ENCODE measurements around the gene SLC5A11.
"Not testable (repeated sequence)": the region's sequence is repeated elsewhere in the genome, so short reads cannot be mapped to it uniquely, and the experiment has no call there.

Gene SLC5A11

DNA sequence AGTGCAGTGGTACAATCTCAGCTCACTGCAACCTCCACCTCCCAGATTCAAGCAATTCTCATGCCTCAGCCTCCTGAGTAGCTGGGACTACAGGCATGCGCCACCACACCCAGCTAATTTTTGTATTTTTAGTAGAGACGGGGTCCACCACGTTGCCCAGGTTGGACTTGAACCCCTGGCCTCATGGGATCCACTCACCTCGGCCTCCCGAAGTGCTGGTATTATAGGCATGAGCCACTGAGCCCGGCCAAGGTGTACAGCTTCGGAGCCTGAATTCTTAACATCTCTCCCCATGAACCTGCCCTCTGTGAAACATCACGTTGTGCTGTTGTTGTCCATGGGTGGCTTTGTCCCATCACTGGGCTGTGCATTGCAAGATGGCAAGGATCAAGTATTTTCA, 11.1 kb downstream of the SLC5A11 start:
- not testable (repeated sequence) for DNase-seq (ENCODE audit: low read depth in 2 of 2)

DNA sequence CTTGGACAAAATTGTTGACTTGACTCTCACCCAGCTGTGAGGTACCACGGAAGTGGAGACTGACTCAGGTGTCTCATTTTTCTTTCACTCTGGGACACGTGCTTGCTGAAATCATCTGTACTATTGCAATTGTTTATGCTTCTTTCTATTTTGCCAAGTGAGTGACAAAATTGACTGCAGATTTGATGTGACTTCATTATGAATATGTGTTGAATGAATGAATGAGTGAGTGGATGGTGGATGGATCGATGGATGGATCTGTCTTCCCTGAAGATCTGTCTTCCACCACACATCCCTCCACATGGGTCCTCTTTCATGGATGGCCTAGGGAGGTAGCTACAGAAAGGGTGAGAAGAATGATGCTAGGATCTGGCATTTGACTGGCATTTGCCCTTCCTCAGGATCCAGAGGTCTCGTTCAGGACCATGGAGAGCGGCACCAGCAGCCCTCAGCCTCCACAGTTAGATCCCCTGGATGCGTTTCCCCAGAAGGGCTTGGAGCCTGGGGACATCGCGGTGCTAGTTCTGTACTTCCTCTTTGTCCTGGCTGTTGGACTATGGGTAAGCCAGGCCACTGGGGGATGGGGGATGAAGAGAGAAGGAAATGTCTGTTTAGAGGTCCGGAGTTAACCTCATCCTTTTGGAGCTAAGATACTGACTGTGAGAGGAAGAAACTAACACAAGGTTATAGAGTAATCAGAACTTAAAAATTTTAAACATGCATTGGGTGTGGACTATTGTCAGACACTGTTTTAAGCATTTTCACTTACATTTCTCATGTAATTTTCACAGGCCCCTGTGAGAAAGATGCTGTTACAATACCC, 12.7 kb downstream of the SLC5A11 start:
- DNase-seq (ENCODE audit: low read depth in 2 of 2): peak; percentile 34 to 47

- no peak for DNase-seq (ENCODE audit: low read depth in 2 of 2)
These were observed 15.7 kb downstream of the SLC5A11 start for GRCh38 chr16:24861461-24861860.

- no peak for DNase-seq (ENCODE audit: low read depth in 2 of 2)
These were observed 18.0 kb downstream of the SLC5A11 start for GRCh38 chr16:24863582-24864437.

GRCh38 chr16:24869033-24869432, 23.3 kb downstream of the SLC5A11 start:
- no peak for DNase-seq (ENCODE audit: low read depth in 2 of 2)

DNA sequence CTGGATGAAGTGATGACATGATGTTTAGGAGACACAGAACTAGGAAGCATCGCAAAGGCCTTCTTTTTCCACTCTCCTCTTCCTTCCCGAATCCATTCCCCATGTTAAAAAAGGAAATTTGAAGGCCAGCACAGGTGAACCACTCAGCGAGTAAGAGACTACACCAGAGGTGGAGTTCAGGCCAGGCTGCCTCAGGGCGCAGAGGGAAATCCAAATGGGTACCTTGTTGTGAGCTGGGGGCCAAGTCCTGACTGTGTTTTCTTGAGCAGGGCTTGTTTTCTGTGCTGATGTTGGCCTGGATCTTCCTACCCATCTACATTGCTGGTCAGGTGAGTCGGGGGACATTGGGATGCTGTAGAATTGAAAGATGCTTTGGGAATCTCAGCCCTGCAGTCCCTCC, 26.1 kb downstream of the SLC5A11 start:
- DNase-seq (ENCODE audit: low read depth in 2 of 2): no peak

- DNase-seq (ENCODE audit: low read depth in 2 of 2): no peak
These were observed 27.3 kb downstream of the SLC5A11 start for GRCh38 chr16:24873028-24873427.

DNA sequence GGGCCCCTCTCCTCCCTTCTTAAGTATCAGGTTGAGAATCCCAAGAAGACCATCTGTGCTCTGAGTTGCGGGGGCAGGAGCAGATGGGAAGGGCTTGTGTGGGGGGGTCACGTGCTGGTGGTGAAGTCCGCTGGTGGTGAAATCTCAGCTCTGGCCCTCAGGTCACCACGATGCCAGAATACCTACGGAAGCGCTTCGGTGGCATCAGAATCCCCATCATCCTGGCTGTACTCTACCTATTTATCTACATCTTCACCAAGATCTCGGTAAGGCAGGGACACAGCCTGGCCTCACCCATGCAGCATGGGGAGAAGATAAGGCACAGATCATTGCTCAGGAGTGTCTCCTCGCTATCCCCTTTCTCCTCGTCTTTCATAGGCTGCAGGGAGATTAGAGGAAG, 29.7 kb downstream of the SLC5A11 start:
- DNase-seq (ENCODE audit: low read depth in 2 of 2): no peak

GRCh38 chr16:24876231-24876630, 30.5 kb downstream of the SLC5A11 start:
- no peak for DNase-seq (ENCODE audit: low read depth in 2 of 2)

DNA sequence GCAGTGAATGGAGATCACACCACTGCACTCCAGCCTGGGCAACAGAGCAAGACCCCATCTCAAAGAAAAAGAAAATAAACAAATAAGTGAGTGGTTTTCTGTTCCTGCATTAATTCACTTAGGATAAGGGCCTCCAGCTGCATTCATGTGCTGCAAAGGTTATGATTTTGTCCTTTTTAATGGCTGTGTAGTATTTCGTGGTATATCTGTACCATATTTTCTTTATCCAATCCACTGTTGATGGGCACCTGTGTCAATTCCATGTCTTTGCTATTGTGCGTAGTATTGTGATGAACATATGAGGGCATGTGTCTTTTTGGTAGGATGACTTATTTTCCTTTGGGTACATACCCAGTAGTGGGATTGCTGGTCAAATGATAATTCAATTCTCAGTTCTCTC, 33.9 kb downstream of the SLC5A11 start:
- DNase-seq (ENCODE audit: low read depth in 2 of 2): no peak

DNA sequence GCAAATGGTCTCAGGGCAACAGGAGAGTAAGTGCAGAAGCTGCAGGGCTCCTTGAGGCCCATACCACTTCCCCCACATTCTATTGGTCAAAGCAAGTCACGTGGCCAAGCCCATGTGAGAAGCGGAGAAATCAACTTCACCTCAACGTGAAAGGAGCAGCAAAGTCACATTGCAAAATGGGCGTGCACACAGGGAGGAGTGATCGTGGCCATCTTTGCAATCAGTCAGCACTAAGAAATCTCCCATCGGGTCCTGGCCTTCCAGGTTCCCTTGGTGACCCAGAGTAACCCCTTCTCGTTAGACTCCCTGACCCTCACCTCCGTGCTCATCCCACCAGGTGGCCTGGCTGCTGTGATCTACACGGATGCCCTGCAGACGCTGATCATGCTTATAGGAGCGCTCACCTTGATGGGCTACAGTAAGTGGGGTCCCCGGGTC, 38.0 kb downstream of the SLC5A11 start:
- DNase-seq (ENCODE audit: low read depth in 2 of 2): no peak

DNA sequence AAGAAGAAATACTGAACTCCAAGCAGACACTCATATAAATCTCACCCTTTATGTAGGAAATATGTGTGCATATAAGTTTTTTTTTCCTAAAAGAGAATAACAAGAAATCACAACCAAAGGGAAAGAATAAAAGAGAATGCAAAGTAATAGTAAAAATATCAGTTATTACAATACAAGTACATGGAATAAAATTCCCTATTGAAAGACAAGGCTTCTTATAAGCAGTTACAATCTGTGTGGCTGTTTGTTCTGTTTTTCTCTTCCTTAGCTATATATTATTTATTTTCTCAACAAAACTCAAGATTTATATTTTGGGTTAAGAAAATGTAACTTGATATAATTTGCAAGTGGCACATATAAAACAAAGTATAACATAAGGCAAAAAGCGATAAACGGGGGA, 41.7 kb downstream of the SLC5A11 start:
- no peak for DNase-seq (ENCODE audit: low read depth in 2 of 2)

DNA sequence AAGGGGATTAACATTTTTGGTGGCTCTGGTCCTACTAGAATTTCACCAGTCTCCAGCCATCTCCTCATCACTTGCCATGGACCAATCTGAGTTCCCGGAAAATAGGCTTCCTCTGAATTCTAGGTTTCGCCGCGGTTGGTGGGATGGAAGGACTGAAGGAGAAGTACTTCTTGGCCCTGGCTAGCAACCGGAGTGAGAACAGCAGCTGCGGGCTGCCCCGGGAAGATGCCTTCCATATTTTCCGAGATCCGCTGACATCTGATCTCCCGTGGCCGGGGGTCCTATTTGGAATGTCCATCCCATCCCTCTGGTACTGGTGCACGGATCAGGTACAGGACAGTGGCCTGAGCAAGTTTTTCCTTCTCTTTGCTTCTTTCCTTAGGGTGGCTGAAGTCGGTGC, 45.0 kb downstream of the SLC5A11 start:
- DNase-seq (ENCODE audit: low read depth in 2 of 2): no peak

DNA sequence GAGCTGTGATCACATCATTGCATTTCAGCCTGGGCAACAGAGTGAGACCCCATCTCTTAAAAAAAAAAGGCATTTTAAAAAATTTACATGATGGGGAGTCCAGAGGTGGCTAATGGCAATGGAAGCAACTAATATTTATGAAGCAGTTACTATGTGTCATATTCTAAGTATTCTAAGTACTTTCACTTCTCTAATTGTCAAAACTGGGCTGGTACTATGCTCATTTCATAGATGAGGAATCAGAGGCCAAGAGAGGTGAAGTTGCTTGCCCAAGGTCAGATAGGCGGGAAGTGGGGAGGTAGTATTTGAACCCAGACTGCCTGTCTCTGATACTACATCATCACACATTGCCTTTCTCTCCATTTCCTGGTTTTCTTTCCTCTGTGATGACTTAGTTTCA, 50.7 kb downstream of the SLC5A11 start:
- DNase-seq (ENCODE audit: low read depth in 2 of 2): no peak

- DNase-seq (ENCODE audit: low read depth in 2 of 2): not testable (repeated sequence)
These were observed 51.8 kb downstream of the SLC5A11 start for GRCh38 chr16:24897522-24897921.

- no peak for DNase-seq (ENCODE audit: low read depth in 2 of 2)
These were observed 54.5 kb downstream of the SLC5A11 start for GRCh38 chr16:24900230-24900629.

GRCh38 chr16:24906199-24906808, 60.5 kb downstream of the SLC5A11 start:
- no peak for DNase-seq (ENCODE audit: low read depth in 2 of 2)

DNA sequence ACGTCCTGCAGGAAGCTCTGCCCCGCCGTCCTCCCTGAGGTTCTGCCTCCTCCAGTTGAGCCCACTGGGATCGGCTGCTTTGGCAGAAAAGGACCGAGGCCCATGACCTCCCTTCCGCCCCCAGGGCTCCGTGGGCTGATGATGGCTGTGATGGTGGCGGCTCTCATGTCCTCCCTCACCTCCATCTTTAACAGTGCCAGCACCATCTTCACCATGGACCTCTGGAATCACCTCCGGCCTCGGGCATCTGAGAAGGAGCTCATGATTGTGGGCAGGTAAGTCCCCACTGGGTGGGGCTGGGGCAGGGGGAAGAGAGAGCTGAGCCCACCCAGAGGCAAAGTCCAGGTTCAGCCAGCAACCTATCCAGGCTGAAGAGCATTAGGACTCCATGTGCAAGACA, 61.1 kb downstream of the SLC5A11 start:
- DNase-seq (ENCODE audit: low read depth in 2 of 2): no peak

- DNase-seq (ENCODE audit: low read depth in 2 of 2): no peak
These were observed 63.0 kb downstream of the SLC5A11 start for GRCh38 chr16:24908716-24909115.

- no peak for DNase-seq (ENCODE audit: low read depth in 2 of 2)
These were observed 64.1 kb downstream of the SLC5A11 start for GRCh38 chr16:24909856-24910255.

- no peak for DNase-seq (ENCODE audit: low read depth in 2 of 2)
These were observed 69.3 kb downstream of the SLC5A11 start for GRCh38 chr16:24915019-24915418.

DNA sequence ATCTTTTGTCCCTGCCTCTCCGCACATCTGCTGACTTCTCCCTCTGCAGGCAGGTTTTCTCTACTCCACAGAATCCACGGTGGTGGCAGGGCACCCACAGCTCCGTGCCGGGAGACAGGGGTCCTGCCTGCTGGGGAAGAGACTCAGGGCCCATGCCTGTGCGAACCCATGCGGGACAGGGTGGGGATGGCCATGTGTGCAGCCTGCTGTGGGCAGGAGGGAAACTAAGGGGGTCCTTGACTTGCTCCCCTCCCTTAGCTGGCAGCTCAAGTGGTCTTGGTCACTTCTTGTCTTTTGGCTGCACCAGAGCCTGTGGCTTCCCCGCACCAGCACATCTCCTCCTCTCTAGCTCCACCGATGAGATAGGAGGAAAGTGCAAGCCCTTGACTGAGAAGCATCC, 69.8 kb downstream of the SLC5A11 start:
- no peak for DNase-seq (ENCODE audit: low read depth in 2 of 2)

DNA sequence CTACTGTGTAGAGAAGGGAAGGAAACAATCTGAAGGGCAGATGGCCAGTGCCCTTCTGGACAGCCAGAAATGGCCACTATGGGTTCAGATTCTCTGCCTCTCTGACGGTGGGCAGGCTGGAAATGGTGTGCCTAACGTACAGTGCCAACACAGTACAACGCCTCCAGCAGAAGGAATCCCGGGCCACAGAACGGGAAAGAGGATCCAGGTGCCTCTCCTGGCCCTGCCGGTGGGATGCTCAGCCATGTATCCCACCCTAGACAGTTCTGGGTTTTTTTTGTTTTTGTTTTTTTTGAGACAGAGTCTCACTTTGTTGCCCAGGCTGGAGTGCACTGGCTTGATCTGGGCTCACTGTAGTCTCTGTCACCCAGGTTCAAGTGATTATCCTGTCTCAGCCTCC, 71.5 kb downstream of the SLC5A11 start:
- DNase-seq (ENCODE audit: low read depth in 2 of 2): no peak

All from stimulated activated CD4-positive, alpha-beta T cell treated with anti-CD3 and anti-CD28 coated beads, Interleukin-4, amount 100 ng/mL, for 48 hours (primary cell).